HCT116 (cell line): ENCODE data around the gene RACK1. TPM values are rescaled to one million over a fixed set of nuclear protein-coding genes. Genes with fewer than 3 reads are reported as not detected.
A peak's percentile ranks its signal among the peaks of the same experiment; 100 is the strongest.

Experiments used
- ATAC-seq: fragments of 200-7000 bp; cut with Tn5 transposase; 2 replicates; pipeline ENCODE4 v1.9.1; 2020; ENCODE audit warnings: mild to moderate bottlenecking, moderate library complexity
- BruUV-seq: library from RNA; stranded (reverse); fragments of 400-500 nt; replicated peaks from 2 replicates; lab custom pipeline; 2021; lab: Mats Ljungman, UMichigan
- CTCF ChIA-PET: fragments of 300-600 bp; sonication (Branson Sonifier 250); formaldehyde crosslinking; loops from one replicate; lab custom pipeline; 2021; ENCODE audit warnings: antibody characterized with exemption; lab: Charles Lee
- POLR2A ChIA-PET: fragments of 300-600, 350-600 bp; sonication (Branson Sonifier 250); formaldehyde crosslinking; loops from one replicate; lab custom pipeline; 2021; ENCODE audit warnings: antibody characterized with exemption; lab: Charles Lee
- RAD21 ChIA-PET, 2 experiments: fragments of 300-600 bp; sonication (Branson Sonifier 250); formaldehyde crosslinking; loops; one replicate each; lab custom pipeline; 2023; ENCODE audit warnings: low total read pairs in 2 of 2; ENCODE audit not compliant: uncharacterized antibody in 2 of 2, unreplicated experiment in 2 of 2, low non-redundant PET in 1 of 2; lab: Charles Lee
- DNase-seq: peaks from one replicate; pipeline ENCODE4 v3.0.0-alpha.2; 2010; ENCODE audit warnings: low read depth, low spot score
- H2AFZ ChIP-seq: fragments of 200-600 bp; shearing (Covaris generic), sonication (generic); 2 replicates; pipeline ENCODE4 v1.6.1; 2017; ENCODE audit warnings: low read depth, mixed run types, mixed read lengths, antibody characterized with exemption, low read length; ENCODE audit not compliant: poor library complexity, severe bottlenecking
- H3K27ac ChIP-seq: 2 replicates; pipeline ENCODE4 v1.5.1; 2012; ENCODE audit warnings: low read depth, low read length
- H3K27me3 ChIP-seq: fragments of 200-600 bp; sonication (generic); 2 replicates; pipeline ENCODE4 v1.6.1; 2016; ENCODE audit warnings: mixed run types, low read length, mixed read lengths; ENCODE audit not compliant: insufficient read depth
- H3K36me3 ChIP-seq, 2 experiments: fragments of 200-500 bp in 1 of 2; fragments of 200-600 bp in 1 of 2; sonication (Bioruptor generic) in 1 of 2; sonication (generic) in 1 of 2; 2 replicates each; pipeline versions ENCODE4 v1.5.1 to v1.6.1; 2014 to 2016; ENCODE audit warnings: low read length in 2 of 2, inconsistent platforms in 1 of 2, mixed read lengths in 1 of 2, mixed run types in 1 of 2; ENCODE audit not compliant: insufficient read depth in 2 of 2, control insufficient read depth in 1 of 2
- H3K4me1 ChIP-seq, 2 experiments: fragments of 200-600 bp in 1 of 2; sonication (generic) in 1 of 2; 2 replicates each; pipeline versions ENCODE4 v1.5.1 to v1.6.1; 2012 to 2017; ENCODE audit warnings: low read length in 2 of 2, inconsistent platforms in 1 of 2, mild to moderate bottlenecking in 1 of 2, mixed read lengths in 1 of 2, mixed run types in 1 of 2, moderate library complexity in 1 of 2; ENCODE audit not compliant: insufficient read depth in 2 of 2, control insufficient read depth in 1 of 2
- H3K4me2 ChIP-seq: fragments of 200-600 bp; sonication (generic); 2 replicates; pipeline ENCODE4 v1.6.1; 2017; ENCODE audit warnings: mixed run types, low read length, mixed read lengths
- H3K4me3 ChIP-seq, 2 experiments: fragments of 200-600 bp in 1 of 2; sonication (generic) in 1 of 2; replicated peaks in 1 of 2; 2 replicates each; pipeline ENCODE4 v1.5.1; 2011 to 2016; ENCODE audit warnings: low read length in 2 of 2, control low read depth in 1 of 2, low read depth in 1 of 2, mild to moderate bottlenecking in 1 of 2, mixed read lengths in 1 of 2, mixed run types in 1 of 2
- H3K79me2 ChIP-seq: fragments of 200-600 bp; sonication (generic); 2 replicates; pipeline ENCODE4 v1.6.1; 2017; ENCODE audit warnings: mild to moderate bottlenecking, mixed run types, low read length, moderate library complexity, mixed read lengths; ENCODE audit not compliant: insufficient read depth
- H3K9ac ChIP-seq: fragments of 200-600 bp; sonication (generic); 2 replicates; pipeline ENCODE4 v1.6.1; 2016; ENCODE audit warnings: low read length, mixed read lengths
- H3K9me2 ChIP-seq: fragments of 200-600 bp; sonication (generic), shearing (Covaris generic); 2 replicates; pipeline ENCODE4 v1.6.1; 2017; ENCODE audit warnings: mixed run types, mild to moderate bottlenecking, moderate library complexity; ENCODE audit not compliant: insufficient read depth
- H3K9me3 ChIP-seq, 2 experiments: fragments of 200-500 bp in 1 of 2; fragments of 200-600 bp in 1 of 2; sonication (Bioruptor generic) in 1 of 2; sonication (generic) in 1 of 2; 2 replicates each; pipeline ENCODE4 v1.6.1; 2014 to 2017; ENCODE audit warnings: low read length in 2 of 2, mixed read lengths in 2 of 2, inconsistent platforms in 1 of 2, low read depth in 1 of 2, mild to moderate bottlenecking in 1 of 2, mixed run types in 1 of 2, moderate library complexity in 1 of 2; ENCODE audit not compliant: control insufficient read depth in 1 of 2, insufficient read depth in 1 of 2
- H4K20me1 ChIP-seq: fragments of 200-600 bp; sonication (generic), shearing (Covaris generic); 2 replicates; pipeline ENCODE4 v1.6.1; 2017; ENCODE audit warnings: mixed run types, mild to moderate bottlenecking, moderate library complexity; ENCODE audit not compliant: insufficient read depth
- CBX3 ChIP-seq: IDR thresholded peaks from 2 replicates; pipeline ENCODE4 v1.6.1; 2012; ENCODE audit warnings: low read depth
- CEBPB ChIP-seq: IDR thresholded peaks from 2 replicates; pipeline ENCODE4 v1.6.1; 2012; ENCODE audit warnings: low read depth
- EZH2phosphoT487 ChIP-seq: fragments of 200-600 bp; IDR thresholded peaks from 2 replicates; pipeline ENCODE4 v1.6.1; 2018; ENCODE audit warnings: antibody characterized with exemption, borderline replicate concordance
- SP1 ChIP-seq: IDR thresholded peaks from 2 replicates; pipeline ENCODE4 v1.6.1; 2012; ENCODE audit warnings: low read depth
- intact Hi-C: fragments of 100-400 bp; cut with micrococcal nuclease; formaldehyde crosslinking; loops from 2 replicates; pipeline ENCODE4 v1.10.0; 2022
- total RNA-seq: library from RNA; stranded (reverse); gene quantifications from one replicate; pipeline ENCODE4 v1.2.1, GENCODE V29; 2021; ENCODE audit not compliant: unreplicated experiment
- TF ChIP-seq, protein P1 (sequence below): IDR thresholded peaks from 2 replicates; pipeline ENCODE4 v1.6.1; 2012; ENCODE audit warnings: low read depth

Gene RACK1
- total RNA-seq, 1 experiment from 2014 or later: 2,432 TPM

DNA sequence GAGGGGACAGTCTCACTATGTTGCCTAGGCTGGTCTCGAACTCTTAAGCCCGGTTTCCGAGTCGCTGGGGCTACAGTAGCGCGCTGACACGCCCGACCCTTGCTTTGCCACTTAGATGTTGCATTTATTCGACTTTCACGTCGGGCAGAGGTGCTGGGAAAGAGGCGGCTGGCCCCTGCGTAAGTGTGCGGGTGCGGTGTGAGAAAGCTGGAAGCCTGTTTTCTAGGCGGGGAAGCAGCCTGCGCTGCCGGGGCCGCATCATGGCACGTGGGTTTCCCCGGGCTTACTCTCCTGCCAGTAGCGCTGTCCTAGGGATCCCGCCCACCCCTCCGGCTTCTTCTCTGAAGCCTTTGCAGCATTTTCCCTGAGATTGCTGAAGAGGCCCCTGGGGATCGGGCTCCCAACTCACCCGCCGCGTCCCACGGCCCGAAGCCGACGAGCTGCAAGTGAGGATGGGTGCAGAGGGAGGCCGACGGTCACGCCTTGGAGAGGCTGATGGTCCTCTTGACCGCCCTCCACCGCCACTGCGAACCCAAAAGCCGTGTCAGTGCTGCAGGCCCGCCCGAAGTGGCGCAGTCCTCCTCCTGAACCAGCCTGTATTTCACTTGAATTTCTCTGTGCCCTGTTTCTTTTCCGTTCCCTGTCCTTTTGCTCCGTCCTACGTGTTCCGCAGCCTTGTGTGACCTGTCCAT is 26.4 kb downstream of the RACK1 start:
- Histone ChIP-seq H2AFZ (no peak overlapping the region), H3K27me3 (no peaks in the 10 kb centered on the region), H3K4me3 (no peak overlapping the region), H4K20me1 (no peaks in the 10 kb centered on the region), H3K9me2 (no peaks in the 10 kb centered on the region), H3K4me1 (peaks cover 9 to 44% of the 10 kb centered on the region in 2 experiments; a peak in 3 of 4 replicates), H3K4me2 (peak overlapping the region; percentile 70; the same call in 1 of the 2 replicates), H3K9me3 (no peaks in the 10 kb centered on the region), H3K27ac (peak overlapping the region; percentile 19; the same call in 1 of the 2 replicates), H3K9ac (no peak overlapping the region), H3K79me2 (no peaks in the 10 kb centered on the region), H3K36me3 (no peaks in the 10 kb centered on the region)
- CTCF ChIA-PET: no interaction called here
- DNase-seq: no peak
- ATAC-seq: no peak
- RAD21 ChIA-PET: no interaction called here
- intact Hi-C loops: no loop called here
- BruUV-seq: no TSS peak
- POLR2A ChIA-PET: no interaction called here
- no peak for TF ChIP-seq EZH2phosphoT487
- TF ChIP-seq CBX3: no peak
- TF ChIP-seq CEBPB: no peak
- TF ChIP-seq, protein P1, sequence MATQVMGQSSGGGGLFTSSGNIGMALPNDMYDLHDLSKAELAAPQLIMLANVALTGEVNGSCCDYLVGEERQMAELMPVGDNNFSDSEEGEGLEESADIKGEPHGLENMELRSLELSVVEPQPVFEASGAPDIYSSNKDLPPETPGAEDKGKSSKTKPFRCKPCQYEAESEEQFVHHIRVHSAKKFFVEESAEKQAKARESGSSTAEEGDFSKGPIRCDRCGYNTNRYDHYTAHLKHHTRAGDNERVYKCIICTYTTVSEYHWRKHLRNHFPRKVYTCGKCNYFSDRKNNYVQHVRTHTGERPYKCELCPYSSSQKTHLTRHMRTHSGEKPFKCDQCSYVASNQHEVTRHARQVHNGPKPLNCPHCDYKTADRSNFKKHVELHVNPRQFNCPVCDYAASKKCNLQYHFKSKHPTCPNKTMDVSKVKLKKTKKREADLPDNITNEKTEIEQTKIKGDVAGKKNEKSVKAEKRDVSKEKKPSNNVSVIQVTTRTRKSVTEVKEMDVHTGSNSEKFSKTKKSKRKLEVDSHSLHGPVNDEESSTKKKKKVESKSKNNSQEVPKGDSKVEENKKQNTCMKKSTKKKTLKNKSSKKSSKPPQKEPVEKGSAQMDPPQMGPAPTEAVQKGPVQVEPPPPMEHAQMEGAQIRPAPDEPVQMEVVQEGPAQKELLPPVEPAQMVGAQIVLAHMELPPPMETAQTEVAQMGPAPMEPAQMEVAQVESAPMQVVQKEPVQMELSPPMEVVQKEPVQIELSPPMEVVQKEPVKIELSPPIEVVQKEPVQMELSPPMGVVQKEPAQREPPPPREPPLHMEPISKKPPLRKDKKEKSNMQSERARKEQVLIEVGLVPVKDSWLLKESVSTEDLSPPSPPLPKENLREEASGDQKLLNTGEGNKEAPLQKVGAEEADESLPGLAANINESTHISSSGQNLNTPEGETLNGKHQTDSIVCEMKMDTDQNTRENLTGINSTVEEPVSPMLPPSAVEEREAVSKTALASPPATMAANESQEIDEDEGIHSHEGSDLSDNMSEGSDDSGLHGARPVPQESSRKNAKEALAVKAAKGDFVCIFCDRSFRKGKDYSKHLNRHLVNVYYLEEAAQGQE: no peak
- no peak for TF ChIP-seq SP1
